ENCODE measurements around the gene SOX18. TPM values are rescaled to one million over a fixed set of nuclear protein-coding genes. Genes with fewer than 3 reads are reported as not detected.

SOX18 gene
- total and polyA plus RNA-seq, 2 of the 13 experiments (the other 11 are each of a cell fraction or from before 2014, with no cell fraction given) = 1.6 to 1.9 TPM

GRCh38 chr20:64051033-64051452 lies 1.6 kb upstream of the SOX18 start (continued):
- TF ChIP-seq ZBTB25 (CRISPR knock-in tag; IDR thresholded peaks at IDR 0.05) = no peak
- 0 out of 2 replicates have a peak, but pooled peaks have one; percentile 4 for TF ChIP-seq REXO4 (CRISPR knock-in tag; IDR thresholded peaks at IDR 0.05; ENCODE audit: borderline replicate concordance)
- no peak for TF ChIP-seq DNMT3B (CRISPR knock-in tag; conservative IDR thresholded peaks at IDR 0.05)
- TF ChIP-seq ZNF746 (CRISPR knock-in tag; IDR thresholded peaks at IDR 0.05) = no peak
- TF ChIP-seq HMGA1 (CRISPR knock-in tag; conservative IDR thresholded peaks at IDR 0.05) = no peak
- peak; percentile 59; the same call in 1 of the 2 replicates for TF ChIP-seq CREBL2 (CRISPR knock-in tag; IDR thresholded peaks at IDR 0.05; ENCODE audit: borderline replicate concordance)
- no peak for TF ChIP-seq ZNF512 (CRISPR knock-in tag; IDR thresholded peaks at IDR 0.05)
- no peak for TF ChIP-seq ZNF292 (CRISPR knock-in tag; IDR thresholded peaks at IDR 0.05; ENCODE audit: borderline replicate concordance, low read depth)
- peak; percentile 4 for TF ChIP-seq ZEB1 (IDR thresholded peaks at IDR 0.05; ENCODE audit: insufficient replicate concordance, low read depth)
- no peak for TF ChIP-seq ZBED4 (CRISPR knock-in tag; IDR thresholded peaks at IDR 0.05; ENCODE audit: borderline replicate concordance)
- TF ChIP-seq MYNN (CRISPR knock-in tag; IDR thresholded peaks at IDR 0.05; ENCODE audit: low read depth) = peak; percentile 19; the same call in 1 of the 2 replicates
- peak; percentile 74; the same call in 1 of the 2 replicates for TF ChIP-seq LBX2 (CRISPR knock-in tag; IDR thresholded peaks at IDR 0.05; ENCODE audit: borderline replicate concordance)
- no peak for TF ChIP-seq SIN3B (IDR thresholded peaks at IDR 0.05; ENCODE audit: low read length)
- no peak for TF ChIP-seq CAMTA2 (CRISPR knock-in tag; IDR thresholded peaks at IDR 0.05; ENCODE audit: borderline replicate concordance)
- TF ChIP-seq ARNT2 (CRISPR knock-in tag; IDR thresholded peaks at IDR 0.05; ENCODE audit: low read depth) = no peak
- TF ChIP-seq ZBTB44 (CRISPR knock-in tag; IDR thresholded peaks at IDR 0.05) = no peak
- TF ChIP-seq ZNF296 (CRISPR knock-in tag; conservative IDR thresholded peaks at IDR 0.05) = peak; percentile 0; the same call in 1 of the 2 replicates
- TF ChIP-seq ZNF709 (CRISPR knock-in tag; IDR thresholded peaks at IDR 0.05) = no peak
- no peak for TF ChIP-seq ZNF441 (CRISPR knock-in tag; IDR thresholded peaks at IDR 0.05; ENCODE audit: borderline replicate concordance)
- TF ChIP-seq ZKSCAN1 (IDR thresholded peaks at IDR 0.05; ENCODE audit: low read length) = no peak
- 0 out of 2 replicates have a peak, but pooled peaks have one; percentile 49 for TF ChIP-seq SMAD9 (CRISPR knock-in tag; IDR thresholded peaks at IDR 0.05)
- TF ChIP-seq SYNCRIP (IDR thresholded peaks at IDR 0.05; ENCODE audit: insufficient read depth, low read depth, low read length) = no peak

All from HepG2 (cell line).